Measurements from ENCODE around the gene CARMIL1. TPM values are rescaled to one million over a fixed set of nuclear protein-coding genes. Genes with fewer than 3 reads are reported as not detected.

The CARMIL1 gene
- total and polyA plus RNA-seq, 4 experiments from 2014 or later = 0.08 to 3.5 (median 2.4) TPM

DNA sequence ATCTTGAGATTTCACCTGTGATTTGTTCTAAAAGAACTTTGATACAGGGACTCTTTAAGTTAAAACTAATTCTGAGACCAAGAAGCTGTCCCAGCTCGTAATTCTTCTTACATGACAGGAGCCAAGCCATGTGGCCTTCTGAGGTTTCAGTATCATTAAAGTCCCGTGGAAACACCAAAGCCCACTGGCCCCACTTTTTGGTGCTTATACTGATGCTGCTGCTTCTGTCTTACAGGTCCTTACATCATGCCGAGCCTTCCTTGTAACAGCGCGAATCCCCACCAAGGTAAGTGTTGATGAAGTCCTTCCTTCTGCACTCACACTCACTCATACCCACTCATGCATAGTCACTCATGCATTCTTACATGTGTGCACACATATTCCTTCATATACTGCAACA is 140.7 kb downstream of the CARMIL1 start:
- POLR2A ChIA-PET (ENCODE audit: partially characterized antibody) = no interaction called here
- no peak overlapping the region for H3K4me3 Mint-ChIP-seq

DNA sequence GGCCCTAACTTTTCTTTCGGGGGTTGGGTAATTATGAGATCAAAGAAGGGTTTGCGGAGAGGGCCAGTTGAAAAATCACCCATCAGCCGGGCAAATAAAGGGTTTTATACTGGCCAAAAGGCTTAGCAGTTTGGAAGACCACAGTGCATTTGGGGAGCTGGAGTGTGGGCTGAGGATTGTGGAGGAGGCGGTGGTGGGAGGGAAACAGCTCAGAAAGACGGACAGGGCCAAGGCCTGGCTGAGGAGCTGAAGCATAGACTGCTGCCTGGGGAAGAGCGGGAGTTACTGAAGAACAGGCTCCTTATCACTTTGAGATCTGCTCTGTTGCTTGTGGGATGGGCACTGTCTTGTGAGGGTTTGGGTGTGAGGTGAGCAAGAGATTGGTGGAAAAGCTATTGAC is 144.2 kb downstream of the CARMIL1 start:
- Mint-ChIP-seq H3K27ac (no peak overlapping the region), H3K4me1 (peaks cover 0 to 17% (median 4%) of the 10 kb centered on the region in 4 donors), H3K4me3 (no peak overlapping the region), H3K36me3 (peaks cover 0 to 8% of the 10 kb centered on the region in 2 donors), H3K9me3 (no peaks in the 10 kb centered on the region), H3K27me3 (no peaks in the 10 kb centered on the region)
- ChIA-PET CTCF (ENCODE audit: partially characterized antibody) (no interaction called here), POLR2A (ENCODE audit: partially characterized antibody) (no interaction called here)
- no peaks in the 10 kb centered on the region for H3K36me3 ChIP-seq (ENCODE audit: insufficient read depth, low read length)
- H3K27ac ChIP-seq (ENCODE audit: low read depth, low read length) = no peak overlapping the region
- no peaks in the 10 kb centered on the region for H3K4me1 ChIP-seq (ENCODE audit: insufficient read depth, low read length)
- H3K9me3 ChIP-seq (ENCODE audit: control insufficient read depth in 1 of 2, low read length in 2 of 2) = no peaks in the 10 kb centered on the region
- no peak overlapping the region for H3K4me3 ChIP-seq (ENCODE audit: low read length in 2 of 2)
- intact Hi-C loops (cut with micrococcal nuclease) = no loop called here
- H3K27me3 ChIP-seq (ENCODE audit: insufficient read depth, low read length) = no peaks in the 10 kb centered on the region
- DNase-seq = no peak

More for the DNA sequence above, 140.7 kb downstream of the CARMIL1 start:
- Mint-ChIP-seq H3K27me3 (no peaks in the 10 kb centered on the region), H3K4me1 (peaks cover 0 to 40% (median 3%) of the 10 kb centered on the region in 4 donors), H3K27ac (peak overlapping the region in 1 of 7 donors; percentile 4), H3K9me3 (no peaks in the 10 kb centered on the region), H3K36me3 (peaks cover 0 to 8% of the 10 kb centered on the region in 2 donors)
- no peak overlapping the region for H3K4me3 ChIP-seq (ENCODE audit: low read length in 2 of 2)
- DNase-seq = no peak
- no peaks in the 10 kb centered on the region for H3K9me3 ChIP-seq (ENCODE audit: control insufficient read depth in 1 of 2, low read length in 2 of 2)
- intact Hi-C loops (cut with micrococcal nuclease) = no loop called here
- H3K27ac ChIP-seq (ENCODE audit: low read depth, low read length) = no peak overlapping the region
- no peaks in the 10 kb centered on the region for H3K27me3 ChIP-seq (ENCODE audit: insufficient read depth, low read length)
- H3K4me1 ChIP-seq (ENCODE audit: insufficient read depth, low read length) = no peaks in the 10 kb centered on the region
- no peaks in the 10 kb centered on the region for H3K36me3 ChIP-seq (ENCODE audit: insufficient read depth, low read length)
- CTCF ChIA-PET (ENCODE audit: partially characterized antibody) = interaction anchor here (1.1 kb wide), 1 partner anchor 14 kb away, joined by 3 read pairs; no protein-coding TSS in a partner anchor

DNA sequence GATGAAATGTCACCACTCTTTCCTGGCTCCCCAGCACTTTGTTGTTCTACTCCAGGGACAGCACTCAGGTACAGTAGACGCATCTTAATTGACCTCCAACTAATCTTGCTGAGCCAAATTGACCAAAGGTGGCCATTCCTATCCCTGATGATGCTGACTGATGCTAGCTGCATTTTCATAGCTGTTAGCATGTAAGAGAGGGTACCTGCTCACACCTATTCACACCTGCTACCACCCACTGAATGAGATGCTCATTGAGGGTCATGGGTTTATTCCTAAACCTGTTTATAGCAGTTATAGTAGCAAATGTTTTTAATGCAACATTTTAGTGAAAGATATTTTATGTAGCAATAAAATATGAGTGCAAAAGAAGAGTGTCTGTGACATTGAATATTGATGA is 145.1 kb downstream of the CARMIL1 start:
- peaks cover 0 to 8% of the 10 kb centered on the region in 2 donors for H3K36me3 Mint-ChIP-seq
- Histone ChIP-seq H3K4me1 (ENCODE audit: insufficient read depth, low read length) (no peaks in the 10 kb centered on the region), H3K36me3 (ENCODE audit: insufficient read depth, low read length) (no peaks in the 10 kb centered on the region), H3K27me3 (ENCODE audit: insufficient read depth, low read length) (no peaks in the 10 kb centered on the region), H3K27ac (ENCODE audit: low read depth, low read length) (no peak overlapping the region), H3K4me3 (ENCODE audit: low read length in 2 of 2) (no peak overlapping the region), H3K9me3 (ENCODE audit: control insufficient read depth in 1 of 2, low read length in 2 of 2) (no peaks in the 10 kb centered on the region)
- DNase-seq = no peak
- peaks cover 0 to 17% (median 4%) of the 10 kb centered on the region in 4 donors for H3K4me1 Mint-ChIP-seq
- H3K9me3 Mint-ChIP-seq = no peaks in the 10 kb centered on the region
- H3K4me3 Mint-ChIP-seq = no peak overlapping the region
- intact Hi-C loops (cut with micrococcal nuclease) = no loop called here
- peak overlapping the region in 1 of 7 donors; percentile 43 for H3K27ac Mint-ChIP-seq
- CTCF ChIA-PET (ENCODE audit: partially characterized antibody) = no interaction called here
- H3K27me3 Mint-ChIP-seq = no peaks in the 10 kb centered on the region
- POLR2A ChIA-PET (ENCODE audit: partially characterized antibody) = no interaction called here

DNA sequence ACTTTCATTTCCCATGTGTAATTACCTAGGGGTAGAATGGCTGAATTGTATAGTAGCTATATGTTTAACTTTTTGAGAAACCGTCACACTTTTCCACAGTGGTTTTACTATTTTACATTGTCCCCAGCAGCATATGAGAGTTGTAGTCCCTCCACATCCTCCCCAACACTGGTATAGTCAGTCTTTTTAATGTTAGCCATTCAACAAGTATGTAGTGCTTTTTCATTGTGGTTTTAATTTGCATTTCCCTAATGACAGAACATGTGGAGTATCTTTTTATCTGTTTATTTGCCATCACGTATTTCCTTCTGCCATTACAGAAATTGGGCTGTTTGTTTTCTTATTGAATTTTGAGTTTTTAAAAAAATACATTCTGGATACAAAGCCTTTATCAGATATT is 148.4 kb downstream of the CARMIL1 start:
- Histone ChIP-seq H3K36me3 (ENCODE audit: insufficient read depth, low read length) (no peaks in the 10 kb centered on the region), H3K27me3 (ENCODE audit: insufficient read depth, low read length) (no peaks in the 10 kb centered on the region), H3K27ac (ENCODE audit: low read depth, low read length) (no peak overlapping the region), H3K4me1 (ENCODE audit: insufficient read depth, low read length) (no peaks in the 10 kb centered on the region), H3K4me3 (ENCODE audit: low read length in 2 of 2) (no peak overlapping the region), H3K9me3 (ENCODE audit: control insufficient read depth in 1 of 2, low read length in 2 of 2) (no peaks in the 10 kb centered on the region)
- H3K27ac Mint-ChIP-seq = no peak overlapping the region
- ChIA-PET POLR2A (ENCODE audit: partially characterized antibody) (no interaction called here), CTCF (ENCODE audit: partially characterized antibody) (interaction anchor here (1.0 kb wide), 1 partner anchor 62 kb away, joined by 3 read pairs; no protein-coding TSS in a partner anchor)
- no peaks in the 10 kb centered on the region for H3K36me3 Mint-ChIP-seq
- DNase-seq = no peak
- intact Hi-C loops (cut with micrococcal nuclease) = no loop called here
- H3K4me1 Mint-ChIP-seq = peaks cover 0 to 17% (median 3%) of the 10 kb centered on the region in 4 donors
- no peak overlapping the region for H3K4me3 Mint-ChIP-seq
- no peaks in the 10 kb centered on the region for H3K9me3 Mint-ChIP-seq
- no peaks in the 10 kb centered on the region for H3K27me3 Mint-ChIP-seq

DNA sequence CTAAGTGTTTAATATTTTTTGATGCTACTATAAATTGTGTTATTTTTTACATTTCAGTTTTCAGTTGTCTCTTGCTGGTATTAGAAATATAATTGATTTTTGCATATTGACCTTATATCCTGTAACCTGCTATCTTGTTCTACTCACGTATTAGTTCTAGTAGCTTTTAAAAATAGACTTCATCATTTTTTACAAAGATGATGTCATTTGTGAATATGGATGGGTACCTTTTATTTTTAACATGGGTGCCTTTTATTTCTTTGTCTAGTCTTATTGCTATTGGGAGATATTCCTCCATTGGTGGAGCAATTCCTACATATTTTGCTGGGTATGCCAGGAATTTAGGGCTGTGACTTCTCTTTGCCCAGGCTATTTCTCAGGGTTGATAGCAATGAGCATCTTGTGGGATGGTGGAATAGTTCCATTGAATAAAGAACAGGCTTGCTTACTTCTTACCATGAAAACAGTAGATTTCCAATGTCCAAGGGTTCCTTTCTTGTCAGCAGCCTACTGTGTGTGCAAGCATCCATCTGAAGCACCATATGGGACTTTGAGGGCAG is 149.7 kb downstream of the CARMIL1 start:
- Histone ChIP-seq H3K4me1 (ENCODE audit: insufficient read depth, low read length) (no peaks in the 10 kb centered on the region), H3K27me3 (ENCODE audit: insufficient read depth, low read length) (no peaks in the 10 kb centered on the region), H3K36me3 (ENCODE audit: insufficient read depth, low read length) (no peaks in the 10 kb centered on the region), H3K9me3 (ENCODE audit: control insufficient read depth in 1 of 2, low read length in 2 of 2) (no peaks in the 10 kb centered on the region), H3K4me3 (ENCODE audit: low read length in 2 of 2) (no peak overlapping the region), H3K27ac (ENCODE audit: low read depth, low read length) (no peak overlapping the region)
- DNase-seq = no peak
- peaks cover 0 to 13% (median 3%) of the 10 kb centered on the region in 4 donors for H3K4me1 Mint-ChIP-seq
- no peaks in the 10 kb centered on the region for H3K9me3 Mint-ChIP-seq
- no peak overlapping the region for H3K27ac Mint-ChIP-seq
- H3K4me3 Mint-ChIP-seq = no peak overlapping the region
- H3K27me3 Mint-ChIP-seq = peaks cover 0 to 1% of the 10 kb centered on the region in 2 donors
- intact Hi-C loops (cut with micrococcal nuclease) = no loop called here
- POLR2A ChIA-PET (ENCODE audit: partially characterized antibody) = no interaction called here
- no peaks in the 10 kb centered on the region for H3K36me3 Mint-ChIP-seq
- CTCF ChIA-PET (ENCODE audit: partially characterized antibody) = interaction anchor here (1.0 kb wide), 1 partner anchor 14 kb away, joined by 3 read pairs; no protein-coding TSS in a partner anchor

DNA sequence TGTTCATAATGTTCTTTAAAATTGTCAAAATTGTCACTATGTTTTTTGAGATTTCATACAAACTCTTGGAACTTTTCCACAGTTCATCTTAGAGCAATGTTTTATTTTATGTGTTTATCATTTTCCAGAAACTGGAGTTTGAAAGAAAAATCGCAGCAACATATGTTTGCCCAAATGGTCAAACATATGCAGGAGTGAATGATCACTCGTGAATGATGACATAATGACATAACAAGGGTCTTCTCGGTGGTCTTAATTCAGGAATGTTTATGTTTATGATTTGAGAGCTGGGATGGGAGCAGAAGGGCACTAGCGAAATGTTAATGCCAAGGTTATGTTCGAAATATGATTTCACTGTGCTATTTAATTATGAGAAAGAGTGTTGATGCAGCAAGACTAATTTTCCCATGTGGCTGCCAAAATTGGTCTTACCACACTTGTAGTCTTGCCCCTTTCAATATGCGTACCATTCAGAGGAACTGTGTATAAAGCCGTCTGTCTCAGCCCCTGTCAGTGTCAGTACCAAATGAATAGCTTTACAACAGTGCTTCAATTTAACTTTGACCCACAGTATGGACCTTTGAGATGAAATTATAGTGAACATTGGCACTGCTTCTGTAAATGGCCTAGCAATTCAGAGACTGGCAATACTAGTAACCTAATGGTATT is 152.3 kb downstream of the CARMIL1 start:
- Mint-ChIP-seq H3K27me3 (peaks cover 0 to 1% of the 10 kb centered on the region in 2 donors), H3K27ac (no peak overlapping the region), H3K36me3 (no peaks in the 10 kb centered on the region), H3K4me1 (peaks cover 0 to 7% (median 1%) of the 10 kb centered on the region in 4 donors), H3K4me3 (no peak overlapping the region), H3K9me3 (no peaks in the 10 kb centered on the region)
- ChIA-PET POLR2A (ENCODE audit: partially characterized antibody) (interaction anchor here (1.4 kb wide), 1 partner anchor 26 kb away, joined by 4 read pairs; no protein-coding TSS in a partner anchor), CTCF (ENCODE audit: partially characterized antibody) (no interaction called here)
- no peak overlapping the region for H3K27ac ChIP-seq (ENCODE audit: low read depth, low read length)
- no peaks in the 10 kb centered on the region for H3K9me3 ChIP-seq (ENCODE audit: control insufficient read depth in 1 of 2, low read length in 2 of 2)
- H3K36me3 ChIP-seq (ENCODE audit: insufficient read depth, low read length) = no peaks in the 10 kb centered on the region
- DNase-seq = no peak
- no peak overlapping the region for H3K4me3 ChIP-seq (ENCODE audit: low read length in 2 of 2)
- H3K4me1 ChIP-seq (ENCODE audit: insufficient read depth, low read length) = no peaks in the 10 kb centered on the region
- no peaks in the 10 kb centered on the region for H3K27me3 ChIP-seq (ENCODE audit: insufficient read depth, low read length)
- intact Hi-C loops (cut with micrococcal nuclease) = no loop called here

DNA sequence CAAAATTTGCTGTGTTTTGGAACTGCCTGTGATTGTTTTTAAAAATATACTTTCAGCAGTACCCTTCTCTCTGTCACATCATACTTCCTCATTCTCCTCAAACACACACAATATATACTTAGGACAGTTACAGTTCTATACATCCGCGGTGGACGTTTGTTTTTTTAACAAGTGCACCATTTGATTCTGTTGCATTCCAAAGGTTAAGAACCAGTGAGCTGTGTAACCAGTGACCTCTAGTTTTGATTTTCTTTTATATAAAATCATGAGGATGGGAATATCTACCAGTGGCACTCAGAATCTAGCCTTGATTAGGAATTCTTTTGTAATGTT is 152.8 kb downstream of the CARMIL1 start:
- Mint-ChIP-seq H3K4me1 (peaks cover 0 to 7% (median 1%) of the 10 kb centered on the region in 4 donors), H3K36me3 (no peaks in the 10 kb centered on the region), H3K4me3 (no peak overlapping the region), H3K9me3 (no peaks in the 10 kb centered on the region), H3K27me3 (peaks cover 0 to 1% of the 10 kb centered on the region in 2 donors), H3K27ac (no peak overlapping the region)
- Histone ChIP-seq H3K27ac (ENCODE audit: low read depth, low read length) (no peak overlapping the region), H3K27me3 (ENCODE audit: insufficient read depth, low read length) (no peaks in the 10 kb centered on the region), H3K4me1 (ENCODE audit: insufficient read depth, low read length) (no peaks in the 10 kb centered on the region), H3K4me3 (ENCODE audit: low read length in 2 of 2) (no peak overlapping the region), H3K9me3 (ENCODE audit: control insufficient read depth in 1 of 2, low read length in 2 of 2) (no peaks in the 10 kb centered on the region), H3K36me3 (ENCODE audit: insufficient read depth, low read length) (no peaks in the 10 kb centered on the region)
- DNase-seq = no peak
- CTCF ChIA-PET (ENCODE audit: partially characterized antibody) = no interaction called here
- intact Hi-C loops (cut with micrococcal nuclease) = no loop called here
- POLR2A ChIA-PET (ENCODE audit: partially characterized antibody) = interaction anchor here (1.4 kb wide), 1 partner anchor 26 kb away, joined by 4 read pairs; no protein-coding TSS in a partner anchor
